SK-N-DZ (cell line): Measurements from ENCODE around the gene ZBTB17.
"Not testable (repeated sequence)": the region's sequence is repeated elsewhere in the genome, so short reads cannot be mapped to it uniquely, and the experiment has no call there.

Experiments used
- DNase-seq: peaks from one replicate; pipeline ENCODE4 v3.0.0-alpha.2; 2015; ENCODE audit warnings: low spot score

ZBTB17 gene

DNA sequence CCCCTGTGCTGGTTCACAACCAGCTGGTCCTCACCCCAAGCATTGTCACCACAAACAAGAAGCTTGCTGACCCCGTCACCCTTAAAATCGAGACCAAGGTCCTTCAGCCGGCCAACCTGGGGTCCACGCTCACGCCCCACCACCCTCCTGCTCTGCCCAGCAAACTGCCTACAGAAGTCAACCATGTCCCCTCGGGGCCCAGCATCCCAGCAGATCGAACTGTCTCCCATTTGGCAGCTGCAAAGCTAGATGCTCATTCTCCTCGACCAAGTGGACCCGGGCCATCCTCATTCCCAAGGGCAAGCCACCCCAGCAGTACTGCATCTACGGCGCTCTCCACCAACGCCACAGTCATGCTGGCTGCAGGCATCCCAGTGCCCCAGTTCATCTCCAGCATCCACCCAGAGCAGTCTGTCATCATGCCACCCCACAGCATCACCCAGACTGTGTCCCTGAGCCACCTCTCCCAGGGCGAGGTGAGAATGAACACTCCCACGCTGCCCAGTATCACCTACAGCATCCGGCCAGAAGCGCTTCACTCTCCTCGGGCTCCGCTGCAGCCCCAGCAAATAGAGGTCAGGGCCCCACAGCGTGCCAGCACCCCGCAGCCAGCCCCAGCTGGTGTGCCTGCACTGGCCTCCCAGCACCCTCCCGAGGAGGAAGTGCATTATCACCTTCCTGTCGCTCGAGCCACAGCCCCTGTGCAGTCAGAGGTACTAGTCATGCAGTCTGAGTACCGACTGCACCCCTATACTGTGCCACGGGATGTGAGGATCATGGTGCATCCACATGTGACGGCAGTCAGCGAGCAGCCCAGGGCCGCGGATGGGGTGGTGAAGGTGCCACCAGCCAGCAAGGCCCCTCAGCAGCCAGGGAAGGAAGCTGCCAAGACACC lies 40.6 kb downstream of the ZBTB17 start:
- no peak for DNase-seq

- DNase-seq: no peak
Measured at GRCh38 chr1:15934211-15935055, 41.5 kb downstream of the ZBTB17 start.

DNA sequence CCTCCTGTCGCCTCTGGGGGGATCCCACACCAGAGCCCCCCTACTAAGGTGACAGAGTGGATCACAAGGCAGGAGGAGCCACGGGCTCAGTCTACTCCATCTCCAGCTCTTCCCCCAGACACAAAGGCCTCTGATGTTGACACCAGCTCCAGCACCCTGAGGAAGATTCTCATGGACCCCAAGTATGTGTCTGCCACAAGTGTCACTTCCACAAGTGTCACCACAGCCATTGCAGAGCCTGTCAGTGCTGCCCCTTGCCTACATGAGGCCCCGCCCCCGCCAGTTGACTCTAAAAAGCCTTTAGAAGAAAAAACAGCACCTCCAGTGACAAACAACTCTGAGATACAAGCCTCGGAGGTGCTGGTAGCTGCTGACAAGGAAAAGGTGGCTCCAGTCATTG lies 42.2 kb downstream of the ZBTB17 start:
- no peak for DNase-seq

DNA sequence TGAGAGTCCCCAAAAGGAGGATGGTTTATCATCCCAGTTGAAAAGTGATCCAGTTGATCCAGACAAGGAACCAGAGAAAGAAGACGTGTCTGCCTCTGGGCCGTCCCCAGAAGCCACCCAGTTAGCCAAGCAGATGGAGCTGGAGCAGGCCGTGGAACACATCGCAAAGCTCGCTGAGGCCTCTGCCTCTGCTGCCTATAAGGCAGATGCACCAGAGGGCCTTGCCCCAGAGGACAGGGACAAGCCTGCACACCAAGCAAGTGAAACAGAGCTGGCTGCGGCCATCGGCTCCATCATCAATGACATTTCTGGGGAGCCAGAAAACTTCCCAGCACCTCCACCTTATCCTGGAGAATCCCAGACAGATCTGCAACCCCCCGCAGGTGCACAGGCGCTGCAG lies 43.3 kb downstream of the ZBTB17 start:
- no peak for DNase-seq

GRCh38 chr1:15931884-15932283 lies 44.0 kb downstream of the ZBTB17 start:
- no peak for DNase-seq

DNA sequence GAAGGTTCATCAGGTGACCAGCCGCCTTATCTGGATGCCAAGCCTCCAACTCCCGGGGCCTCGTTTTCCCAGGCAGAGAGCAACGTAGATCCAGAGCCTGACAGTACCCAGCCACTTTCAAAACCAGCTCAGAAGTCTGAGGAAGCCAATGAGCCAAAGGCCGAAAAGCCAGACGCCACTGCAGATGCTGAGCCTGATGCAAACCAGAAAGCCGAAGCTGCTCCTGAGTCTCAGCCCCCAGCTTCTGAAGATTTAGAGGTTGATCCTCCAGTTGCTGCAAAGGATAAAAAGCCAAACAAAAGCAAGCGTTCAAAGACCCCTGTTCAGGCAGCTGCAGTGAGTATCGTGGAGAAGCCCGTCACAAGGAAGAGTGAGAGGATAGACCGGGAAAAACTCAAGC lies 44.5 kb downstream of the ZBTB17 start:
- no peak for DNase-seq

DNA sequence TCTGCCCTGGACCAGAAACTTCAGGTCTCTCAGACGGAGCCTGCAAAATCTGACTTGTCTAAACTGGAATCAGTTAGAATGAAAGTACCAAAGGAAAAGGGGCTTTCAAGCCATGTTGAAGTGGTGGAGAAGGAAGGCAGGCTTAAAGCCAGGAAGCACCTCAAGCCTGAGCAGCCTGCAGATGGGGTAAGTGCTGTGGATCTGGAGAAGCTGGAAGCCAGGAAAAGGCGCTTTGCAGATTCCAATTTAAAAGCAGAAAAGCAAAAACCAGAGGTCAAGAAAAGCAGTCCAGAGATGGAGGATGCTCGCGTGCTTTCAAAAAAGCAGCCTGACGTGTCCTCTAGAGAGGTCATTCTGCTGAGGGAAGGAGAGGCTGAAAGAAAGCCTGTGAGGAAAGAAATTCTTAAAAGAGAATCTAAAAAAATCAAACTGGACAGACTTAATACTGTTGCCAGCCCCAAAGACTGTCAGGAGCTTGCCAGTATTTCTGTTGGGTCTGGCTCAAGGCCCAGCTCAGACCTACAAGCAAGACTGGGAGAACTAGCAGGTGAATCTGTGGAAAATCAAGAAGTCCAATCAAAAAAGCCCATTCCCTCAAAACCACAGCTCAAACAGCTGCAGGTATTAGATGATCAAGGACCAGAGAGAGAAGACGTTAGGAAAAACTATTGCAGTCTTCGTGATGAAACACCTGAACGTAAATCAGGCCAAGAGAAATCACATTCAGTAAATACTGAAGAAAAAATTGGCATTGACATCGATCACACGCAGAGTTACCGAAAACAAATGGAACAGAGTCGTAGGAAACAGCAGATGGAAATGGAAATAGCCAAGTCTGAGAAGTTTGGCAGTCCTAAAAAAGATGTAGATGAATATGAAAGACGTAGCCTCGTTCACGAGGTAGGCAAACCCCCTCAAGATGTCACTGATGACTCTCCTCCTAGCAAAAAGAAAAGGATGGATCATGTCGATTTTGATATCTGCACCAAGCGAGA lies 46.6 kb downstream of the ZBTB17 start:
- DNase-seq: no peak

DNA sequence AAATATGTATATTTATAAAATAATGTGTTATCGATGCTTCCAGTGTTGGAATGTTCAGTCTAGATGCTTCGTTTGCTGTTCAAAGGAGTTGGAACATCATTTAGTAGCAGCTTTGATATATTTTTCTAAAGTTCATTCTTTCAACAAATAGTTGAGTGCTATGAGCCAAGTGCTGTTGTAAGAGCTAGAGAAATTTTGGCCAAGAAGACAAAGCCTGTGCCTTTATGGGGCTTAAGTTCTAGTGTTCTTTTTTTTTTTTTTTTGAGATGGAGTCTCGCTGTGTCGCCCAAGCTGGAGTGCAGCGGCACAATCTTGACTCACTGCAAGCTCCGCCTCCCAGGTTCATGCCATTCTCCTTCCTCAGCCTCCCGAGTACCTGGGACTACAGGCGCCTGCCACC lies 49.5 kb downstream of the ZBTB17 start:
- not testable (repeated sequence) for DNase-seq

- DNase-seq: no peak
Measured at GRCh38 chr1:15923241-15923640, 52.7 kb downstream of the ZBTB17 start.

DNA sequence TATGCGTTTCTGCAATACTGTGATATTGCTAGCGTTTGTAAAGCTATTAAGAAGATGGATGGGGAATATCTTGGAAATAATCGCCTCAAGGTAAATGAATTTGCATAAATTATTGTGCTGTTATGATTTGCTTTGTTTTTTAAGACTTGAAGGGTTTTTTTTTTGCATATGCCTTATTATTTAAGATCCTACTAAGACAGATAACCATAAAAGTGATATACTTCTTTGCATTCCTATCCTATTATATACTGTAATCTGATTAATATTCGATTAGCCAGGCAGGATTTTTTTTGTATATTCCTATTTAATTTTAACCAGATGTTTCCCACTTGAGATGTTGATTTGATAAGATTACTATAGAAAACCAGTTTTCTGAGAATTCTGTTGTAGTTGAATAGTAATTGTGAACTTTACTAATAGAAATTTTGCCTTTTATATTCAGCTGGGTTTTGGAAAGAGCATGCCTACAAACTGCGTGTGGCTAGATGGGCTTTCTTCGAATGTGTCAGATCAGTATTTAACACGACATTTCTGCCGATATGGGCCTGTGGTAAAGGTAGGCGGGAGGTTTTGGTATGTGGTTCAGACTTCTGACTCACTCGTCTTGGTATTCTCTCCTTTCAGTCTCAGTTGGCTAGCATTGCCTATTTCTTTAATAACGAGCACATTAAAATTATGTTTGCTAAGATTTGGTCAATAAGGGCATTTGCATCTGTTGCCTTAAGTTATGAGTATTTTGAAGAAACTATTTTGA lies 56.8 kb downstream of the ZBTB17 start:
- no peak for DNase-seq

GRCh38 chr1:15916916-15917315 lies 59.0 kb downstream of the ZBTB17 start:
- no peak for DNase-seq

- no peak for DNase-seq
Measured at GRCh38 chr1:15916417-15916816, 59.5 kb downstream of the ZBTB17 start.

- DNase-seq: no peak
Measured at GRCh38 chr1:15915991-15916390, 59.9 kb downstream of the ZBTB17 start.

DNA sequence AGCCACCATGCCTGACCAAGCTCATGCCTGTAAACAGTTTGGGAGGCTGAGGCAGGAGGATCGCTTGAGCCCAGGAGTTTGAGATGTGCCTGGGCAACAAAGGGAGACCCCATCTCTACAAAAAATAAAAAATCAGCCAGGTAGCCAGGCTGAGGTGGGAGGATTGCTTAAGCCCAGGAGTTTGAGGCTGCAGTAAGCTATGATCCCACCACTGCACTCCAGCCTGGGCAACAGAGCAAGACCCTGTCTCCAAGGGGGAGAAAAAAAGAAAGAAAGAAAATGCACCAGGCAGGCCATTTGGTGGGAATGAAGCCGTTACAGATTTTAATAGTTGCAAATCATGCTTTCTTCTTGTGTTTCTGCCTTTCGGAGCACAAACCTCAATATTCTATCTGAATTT lies 62.3 kb downstream of the ZBTB17 start:
- not testable (repeated sequence) for DNase-seq

DNA sequence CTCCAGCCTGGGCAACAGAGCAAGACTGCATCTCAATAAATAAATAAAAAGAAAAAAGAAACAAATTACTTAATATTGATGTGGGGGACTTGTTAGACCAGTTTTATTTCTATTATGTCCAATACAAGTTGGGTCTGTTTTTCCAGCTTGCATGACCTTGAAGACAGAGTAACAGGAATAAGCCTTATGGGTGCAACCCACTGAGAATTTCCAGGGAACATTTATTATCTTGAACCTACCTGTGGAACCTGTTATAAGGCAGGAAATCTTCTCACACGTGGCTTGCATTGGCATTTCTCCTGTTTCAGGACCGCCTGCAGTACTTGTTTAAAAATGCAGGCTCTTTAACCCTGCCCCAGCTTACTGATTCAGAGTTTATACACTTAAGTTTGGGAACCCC lies 64.0 kb downstream of the ZBTB17 start:
- no peak for DNase-seq

- no peak for DNase-seq
Measured at GRCh38 chr1:15911141-15911540, 64.8 kb downstream of the ZBTB17 start.

GRCh38 chr1:15908597-15908996 lies 67.3 kb downstream of the ZBTB17 start:
- no peak for DNase-seq

- no peak for DNase-seq
Measured at GRCh38 chr1:15902882-15903281, 73.0 kb downstream of the ZBTB17 start.

DNA sequence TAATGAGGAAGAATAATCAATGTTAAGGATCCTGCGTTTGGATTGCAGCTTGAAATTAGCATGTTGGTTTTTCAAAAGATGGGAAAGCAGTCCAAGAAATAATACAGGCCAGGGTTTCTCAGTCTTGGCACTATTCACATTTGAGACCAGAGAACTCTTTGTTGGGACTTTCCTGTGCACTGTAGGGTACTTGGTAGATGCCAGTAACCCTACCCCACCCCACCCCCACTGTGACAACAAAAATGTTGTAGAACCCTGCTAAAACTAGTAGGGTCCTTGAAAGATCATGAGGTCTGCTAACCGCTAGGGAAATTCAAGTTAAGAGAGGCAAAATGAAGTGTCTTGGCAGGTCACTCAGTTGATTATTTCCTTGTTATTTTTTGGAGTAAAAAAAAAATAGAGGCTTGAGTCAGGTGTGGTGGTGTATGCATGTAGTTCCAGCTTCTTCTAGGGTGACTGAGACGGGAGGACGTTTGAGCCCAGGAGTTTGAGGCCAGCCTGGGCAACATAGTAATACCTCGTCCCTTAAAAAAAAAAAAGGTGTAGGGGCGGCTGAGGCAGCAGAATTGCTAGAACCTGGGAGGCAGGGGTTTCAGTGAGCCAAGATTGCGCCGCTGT lies 75.1 kb downstream of the ZBTB17 start:
- DNase-seq: no peak

- no peak for DNase-seq
Measured at GRCh38 chr1:15899266-15899665, 76.6 kb downstream of the ZBTB17 start.
